K562 (cell line): Measurements from ENCODE around the gene BCL11A. TPM values are rescaled to one million over a fixed set of nuclear protein-coding genes. Genes with fewer than 3 reads are reported as not detected.

ENCODE experiments used
- HNRNPUL1 ChIP-seq: fragments of 200-400 bp; formaldehyde crosslinking; IDR thresholded peaks from 2 replicates; pipeline ENCODE4 v1.6.1; 2017; ENCODE audit warnings: low read length
- MEF2D ChIP-seq: conservative IDR thresholded peaks from 2 replicates; pipeline ENCODE4 v1.6.1; 2016; ENCODE audit warnings: low read depth, missing genetic modification characterization, missing compliant biosample characterization
- NR2C1 ChIP-seq, 2 experiments: fragments of 450-650 bp; IDR thresholded peaks; 2 replicates each; pipeline ENCODE4 v1.6.1; 2017; ENCODE audit warnings: mild to moderate bottlenecking in 2 of 2, antibody characterized with exemption in 1 of 2, inconsistent platforms in 1 of 2, missing compliant biosample characterization in 1 of 2, missing genetic modification characterization in 1 of 2
- ZBTB40 ChIP-seq, 2 experiments: fragments of 450-650 bp in 1 of 2; sonication (generic) in 1 of 2; formaldehyde crosslinking in 1 of 2; IDR thresholded peaks; 2 replicates each; pipeline versions ENCODE4 v1.7.1 to v1.9.0; 2016 to 2022; ENCODE audit warnings: inconsistent platforms in 1 of 2, mild to moderate bottlenecking in 1 of 2, missing genetic modification reagents in 1 of 2
- ZBTB9 ChIP-seq: fragments of 450-650 bp; formaldehyde crosslinking; IDR thresholded peaks from 2 replicates; pipeline ENCODE4 v1.4.0; 2020; ENCODE audit warnings: mild to moderate bottlenecking, moderate library complexity
- polyA plus RNA-seq, 8 experiments: library from polyadenylated mRNA; depleted of rRNA in 4 of 8; stranded (reverse) in 5 of 8; unstranded in 3 of 8; fragments of >200 nt; fragmentation: Nextera tagmentation in 2 of 8; fragmentation: Illumina TruSeq in 1 of 8; extraction: Ambion mirVana in 2 of 8; extraction: Trizol in 1 of 8; gene quantifications; 2 replicates each; pipeline versions ENCODE4 v1.2.1 to v1.2.3, GENCODE V29; 2011 to 2014; ENCODE audit warnings: inconsistent platforms in 1 of 8, missing spikeins in 1 of 8
- total RNA-seq, 7 experiments: library from RNA; depleted of rRNA in 6 of 7; stranded (reverse); fragments of >200 nt in 6 of 7; fragmentation: Illumina TruSeq in 2 of 7; extraction: Trizol in 2 of 7; gene quantifications; 2 replicates each; pipeline versions ENCODE4 v1.2.1 to v1.2.3, GENCODE V29; 2011 to 2021; ENCODE audit warnings: low replicate concordance in 1 of 7

Gene BCL11A
- total and polyA plus RNA-seq, 9 of the 15 experiments (the other 6 are each of a cell fraction or from before 2014, with no cell fraction given): 0.13 TPM; not detected in 8

GRCh38 chr2:60581433-60582282, 28.2 kb upstream of the BCL11A start (continued):
- TF ChIP-seq ZBTB40 (IDR thresholded peaks at IDR 0.05) (no peak), ZBTB40 (CRISPR knock-in tag; IDR thresholded peaks at IDR 0.05) (no peak), HNRNPUL1 (no peak), NR2C1 (IDR thresholded peaks at IDR 0.05) (no peak), NR2C1 (tag; IDR thresholded peaks at IDR 0.05) (no peak), ZBTB9 (no peak), MEF2D (tag) (no peak)
